T-helper 1 cell (primary cell): ENCODE results near the gene QDPR.
"Not testable (repeated sequence)": the region's sequence is repeated elsewhere in the genome, so short reads cannot be mapped to it uniquely, and the experiment has no call there.

Experiments
- DNase-seq, 5 donors: peaks; one replicate each; pipeline ENCODE4 v3.0.0-alpha.2; 2012 to 2020

The QDPR gene

GRCh38 chr4:17490575-17491059 is 21.3 kb downstream of the QDPR start:
- DNase-seq = no peak

DNA sequence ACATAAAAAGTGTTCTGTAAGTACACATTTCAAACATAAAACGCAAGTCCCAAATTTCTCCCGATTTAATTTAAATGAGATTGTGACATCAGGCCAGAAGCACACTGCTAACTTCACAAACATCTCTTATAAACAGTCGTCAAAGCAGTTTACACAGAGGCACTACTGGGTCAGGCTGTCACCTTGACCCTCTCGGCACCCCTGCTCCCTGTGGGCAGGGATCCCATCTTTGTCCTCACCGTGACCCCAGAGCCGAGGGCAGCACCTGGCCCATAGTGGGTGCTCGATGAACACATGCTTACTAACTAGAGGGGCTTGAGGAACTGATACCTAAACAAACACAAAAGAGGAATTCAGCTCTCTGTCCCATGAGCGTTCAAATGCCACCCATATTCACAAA is 22.2 kb downstream of the QDPR start:
- no peak for DNase-seq

DNA sequence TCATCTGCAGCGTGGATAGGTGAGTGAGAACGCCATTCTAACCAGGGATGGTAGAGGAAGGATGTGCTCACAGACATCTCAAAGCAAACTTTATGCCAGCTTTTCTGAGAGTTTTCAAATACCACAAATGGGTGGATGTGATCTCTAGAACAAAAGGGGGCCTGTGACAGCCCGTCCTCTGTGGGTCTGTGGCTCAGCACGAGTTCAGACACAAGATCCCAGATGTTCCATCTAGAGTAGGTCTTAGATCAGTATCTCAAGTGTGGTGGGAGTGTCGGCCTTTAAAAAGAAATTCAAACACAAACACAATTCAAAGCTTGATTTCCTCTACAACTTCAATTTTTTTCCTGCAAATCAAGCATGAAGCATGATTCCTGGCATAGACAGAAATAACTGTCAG is 22.8 kb downstream of the QDPR start:
- no peak for DNase-seq

DNA sequence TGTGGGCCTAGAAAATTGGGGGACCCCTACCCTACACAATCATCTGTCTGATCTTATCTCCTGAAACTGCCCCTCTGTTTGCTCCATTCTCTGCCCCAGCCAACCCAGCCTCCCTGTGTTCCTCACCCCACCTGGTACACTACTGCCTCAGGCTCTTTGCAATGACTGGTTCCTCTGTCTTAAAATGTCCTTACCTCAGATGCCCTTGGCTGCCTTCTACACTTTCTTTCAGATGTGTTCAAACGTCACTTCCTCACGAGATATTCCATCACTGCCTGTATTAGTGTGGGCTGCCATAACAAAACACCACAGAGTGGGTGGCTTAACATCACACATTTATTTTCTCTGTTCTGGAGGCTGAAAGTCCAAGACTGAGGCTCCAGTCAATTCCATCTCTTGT is 29.2 kb downstream of the QDPR start:
- DNase-seq = no peak

- no peak for DNase-seq
Observed at GRCh38 chr4:17480955-17481354, 30.9 kb downstream of the QDPR start.

DNA sequence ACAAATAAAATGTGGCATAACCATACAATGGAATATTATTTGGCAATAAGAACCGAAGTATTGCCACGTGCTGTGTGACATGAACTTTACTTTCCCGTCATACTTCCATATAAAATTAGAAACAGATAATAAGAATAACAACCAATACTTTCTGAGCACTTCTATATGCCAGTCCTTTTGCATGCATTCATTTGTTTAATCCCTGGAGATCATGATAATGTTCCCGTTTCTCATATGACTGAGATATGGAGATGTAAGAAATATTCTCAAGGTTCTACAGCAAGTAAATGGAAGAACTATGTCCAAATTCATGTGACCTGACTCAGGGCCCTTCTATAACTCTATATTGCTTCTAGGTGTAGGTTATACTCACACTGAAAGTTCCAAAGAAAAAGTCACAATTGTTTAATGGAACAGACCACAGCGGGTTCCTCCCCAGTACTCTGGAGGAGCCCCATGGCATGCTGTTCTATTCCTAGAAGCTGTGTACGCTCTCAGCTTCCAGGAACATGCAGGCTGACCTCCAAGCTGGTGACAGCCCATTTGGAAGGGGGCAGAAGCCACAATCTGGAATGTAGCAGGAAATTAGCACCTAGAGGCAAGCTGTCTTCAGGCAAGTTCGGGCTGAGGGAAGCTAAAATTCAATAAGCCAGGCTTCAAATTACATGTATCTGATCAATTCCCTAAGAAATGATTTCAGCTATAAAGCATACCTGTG is 31.5 kb downstream of the QDPR start:
- DNase-seq = no peak

GRCh38 chr4:17477774-17478472 is 34.0 kb downstream of the QDPR start:
- no peak for DNase-seq

- DNase-seq = no peak
Observed at GRCh38 chr4:17476853-17477252, 35.0 kb downstream of the QDPR start.

- DNase-seq = no peak
Observed at GRCh38 chr4:17475481-17475880, 36.4 kb downstream of the QDPR start.

- DNase-seq = no peak
Observed at GRCh38 chr4:17469931-17470674, 41.8 kb downstream of the QDPR start.

DNA sequence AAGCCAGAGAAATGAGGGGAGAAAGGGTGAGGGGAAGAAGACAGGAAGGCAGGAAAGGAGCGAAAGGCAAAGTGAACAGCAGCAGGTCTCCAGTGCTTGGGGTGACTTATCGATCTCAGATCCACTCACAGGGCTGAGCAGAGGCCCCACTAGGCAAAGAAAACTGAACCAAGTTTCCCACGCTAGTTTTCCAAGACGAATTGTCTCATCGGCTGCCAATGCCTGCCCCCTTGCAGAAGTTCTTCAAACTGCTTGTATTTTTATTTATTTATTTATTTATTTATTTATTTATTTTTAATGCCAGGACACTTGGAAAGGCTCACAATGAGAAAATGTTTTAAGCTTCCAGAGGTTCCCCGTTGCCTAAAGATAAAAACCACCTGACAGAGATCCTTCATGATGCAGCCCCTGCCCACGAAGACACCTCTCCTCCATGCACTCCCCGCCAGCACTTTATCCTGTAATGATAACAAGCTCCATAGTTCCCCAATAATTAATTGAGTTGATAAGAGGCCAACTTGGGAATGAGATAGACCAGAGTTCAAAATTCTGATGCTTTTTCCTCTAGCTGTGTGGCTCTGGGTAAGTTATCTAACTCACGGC is 43.2 kb downstream of the QDPR start:
- no peak for DNase-seq

- no peak for DNase-seq
Observed at GRCh38 chr4:17463606-17464005, 48.3 kb downstream of the QDPR start.

DNA sequence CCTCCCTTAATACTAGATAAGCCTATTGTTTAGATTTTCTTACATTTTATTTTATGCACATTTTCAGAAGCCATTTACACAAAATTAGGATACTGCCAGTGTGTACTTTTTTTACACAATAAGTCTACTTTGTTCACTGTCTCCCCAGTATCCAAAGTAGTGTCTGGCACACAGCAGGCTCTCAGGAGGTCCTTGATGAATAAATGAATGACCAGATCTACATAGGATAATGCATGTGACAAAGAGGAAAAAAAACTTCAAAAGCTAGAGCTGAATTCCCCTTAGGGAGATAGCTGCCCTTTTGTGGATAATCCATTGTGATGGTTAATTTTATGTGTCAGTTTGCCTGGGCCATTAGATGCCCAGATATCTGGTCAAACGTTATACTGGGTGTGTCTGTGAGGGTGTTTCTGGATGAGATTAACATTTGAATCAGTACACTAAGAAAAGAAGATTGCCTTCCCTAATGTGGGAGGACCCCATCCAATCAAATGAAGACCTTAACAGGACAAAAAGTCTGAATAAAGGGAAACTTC is 61.6 kb downstream of the QDPR start:
- DNase-seq = no peak

- no peak for DNase-seq
Observed at GRCh38 chr4:17448689-17449088, 63.2 kb downstream of the QDPR start.

- DNase-seq = peak in 4 of 5 donors; percentile 18 to 55 (median 43)
Observed at GRCh38 chr4:17447675-17448298, 64.1 kb downstream of the QDPR start.

- DNase-seq = no peak
Observed at GRCh38 chr4:17447056-17447455, 64.8 kb downstream of the QDPR start.

GRCh38 chr4:17442477-17442876 is 69.4 kb downstream of the QDPR start:
- DNase-seq = not testable (repeated sequence)

DNA sequence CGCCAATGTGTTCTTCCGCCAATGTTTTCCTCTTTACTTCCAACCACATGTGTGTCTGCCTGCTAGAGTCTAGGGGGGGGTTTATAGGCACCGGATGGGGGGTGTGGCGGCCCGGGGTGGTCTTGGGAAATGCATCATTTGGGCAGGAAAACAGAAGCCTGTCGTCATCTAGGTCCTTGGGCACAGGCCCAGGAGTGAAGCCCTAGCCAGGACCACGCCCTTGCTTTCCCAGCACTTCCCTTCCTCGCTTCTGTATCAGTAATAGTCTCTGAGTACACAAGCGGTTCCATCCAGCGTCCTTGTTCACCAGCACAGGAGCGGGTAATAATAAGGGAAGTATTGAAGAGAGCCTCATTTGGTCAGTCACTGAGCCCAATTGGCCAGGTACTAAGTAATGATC is 74.5 kb downstream of the QDPR start:
- no peak for DNase-seq

- DNase-seq = no peak
Observed at GRCh38 chr4:17436750-17437090, 75.2 kb downstream of the QDPR start.
